Adipose tissue (tissue), 3 donors: Measurements from ENCODE around the gene PBX1. TPM values are rescaled to one million over a fixed set of nuclear protein-coding genes. Genes with fewer than 3 reads are reported as not detected.

Experiments used
- H3K27ac ChIP-seq: one replicate; pipeline ENCODE4 v1.5.1; 2013; ENCODE audit warnings: low read depth, low read length
- WGBS, 3 donors: extraction: QIAGEN DNeasy Blood & Tissue Kit; methylation state at CpG; one replicate each; pipeline ENCODE4 v1.1.7; 2013; 5-methylcytosine and 5-hydroxymethylcytosine counted together
- polyA plus RNA-seq, 3 donors: library from polyadenylated mRNA; stranded (reverse); fragments of 200-250 nt; gene quantifications; one replicate each; pipeline ENCODE4 v1.2.3, GENCODE V29; 2013
- donor health status: healthy with polysubstance abuse.
- donor health status: Bipolar disorder and iron deficiency.
- donor health status: healthy.

Gene PBX1
- polyA plus RNA-seq, 3 donors, result 23.8 to 45.7 (median 24.1) TPM

GRCh38 chr1:164748253-164748899 is 189.4 kb downstream of the PBX1 start:
- 15 to 46% (median 35%) methylated on average over 10 of the region's 10 CpGs for WGBS, 3 donors

DNA sequence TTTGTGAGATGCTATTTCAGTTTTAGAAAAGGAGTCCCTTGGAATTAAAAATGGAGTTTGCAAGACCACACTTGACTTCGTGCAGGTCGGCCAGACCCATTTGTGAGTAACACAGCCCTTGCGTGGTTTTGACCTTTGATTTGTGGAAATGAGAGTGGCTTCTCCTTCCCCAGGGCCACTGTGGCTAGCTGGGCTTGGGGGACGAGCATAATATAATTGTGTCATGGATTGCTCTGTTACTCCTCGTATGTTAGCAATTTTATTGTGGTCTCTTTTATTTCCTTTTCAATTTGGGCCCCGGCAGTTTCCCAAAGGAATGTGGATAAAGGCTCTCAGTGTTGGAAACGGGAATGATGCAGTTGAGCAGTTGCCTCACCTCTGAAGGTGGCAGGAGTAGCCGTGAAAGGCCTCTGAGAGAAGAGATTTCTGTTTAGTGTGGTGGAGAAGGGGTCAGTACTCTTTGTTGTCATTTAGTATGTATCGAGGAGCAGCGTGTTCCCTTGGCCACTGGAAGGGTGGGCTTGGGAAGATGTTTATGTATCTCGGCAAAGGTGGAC is 194.6 kb downstream of the PBX1 start:
- no peak overlapping the region for H3K27ac ChIP-seq
- 53 to 64% (median 62%) methylated on average over 11 of the region's 11 CpGs for WGBS, 3 donors

More at GRCh38 chr1:164748253-164748899, 189.4 kb downstream of the PBX1 start:
- no peak overlapping the region for H3K27ac ChIP-seq

DNA sequence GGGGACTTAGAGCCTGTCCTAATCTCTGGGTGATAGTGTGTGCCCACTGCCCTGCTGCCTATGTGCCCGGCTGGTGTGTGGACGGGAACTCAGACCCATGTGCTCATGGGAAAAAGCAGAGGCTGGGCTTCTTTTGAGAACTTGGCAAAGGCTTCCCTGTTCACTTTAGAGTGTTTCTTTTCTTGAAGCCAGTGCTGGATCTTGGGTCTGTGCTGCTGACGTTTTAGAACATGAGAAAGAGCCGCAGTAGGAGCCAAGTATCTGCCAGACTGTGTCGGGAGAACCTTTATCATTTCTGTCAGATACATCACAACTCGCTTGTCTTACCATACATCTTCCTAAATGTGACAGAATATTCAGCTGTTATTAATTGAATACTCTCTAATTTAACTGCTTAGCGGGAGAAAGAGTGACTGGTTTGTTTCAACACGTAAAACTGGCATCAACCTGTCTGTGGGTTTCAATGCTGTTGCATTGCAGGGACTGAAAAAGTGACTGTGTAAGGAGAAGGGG is 195.2 kb downstream of the PBX1 start:
- no peak overlapping the region for H3K27ac ChIP-seq
- WGBS, 3 donors, result 18 to 62% (median 62%) methylated on average over 8 of the region's 8 CpGs

- H3K27ac ChIP-seq, result no peak overlapping the region
- WGBS, 3 donors, result 67 to 77% (median 72%) methylated on average over 4 of the region's 4 CpGs
Measured at GRCh38 chr1:164755690-164756089, 196.7 kb downstream of the PBX1 start.

DNA sequence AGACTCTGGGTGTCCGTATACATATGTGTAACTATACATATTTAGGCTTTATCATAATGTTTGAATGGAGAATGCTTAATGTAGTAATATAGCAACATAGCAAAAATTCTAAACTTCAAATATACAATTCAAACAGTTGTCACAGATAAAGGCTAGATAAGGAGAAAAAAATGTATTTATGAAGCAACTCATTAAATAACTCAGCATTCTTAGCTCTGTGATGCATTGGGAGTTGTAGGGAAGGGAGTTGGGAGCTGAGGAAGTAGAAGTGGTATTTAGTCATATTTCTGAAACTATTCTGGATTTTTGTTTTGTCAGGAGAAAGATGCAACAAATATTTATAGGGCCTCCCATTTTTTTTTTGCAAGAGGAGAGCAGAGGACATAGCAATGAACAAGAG is 197.8 kb downstream of the PBX1 start:
- WGBS, 3 donors, result 77 to 92% (median 88%) methylated on average over 1 of the region's 1 CpG
- H3K27ac ChIP-seq, result no peak overlapping the region

GRCh38 chr1:164757625-164758024 is 198.6 kb downstream of the PBX1 start:
- no peak overlapping the region for H3K27ac ChIP-seq
- 63 to 86% (median 74%) methylated on average over 1 of the region's 1 CpG for WGBS, 3 donors

GRCh38 chr1:164759144-164759920 is 200.3 kb downstream of the PBX1 start:
- WGBS, 3 donors, result 79 to 87% (median 87%) methylated on average over 6 of the region's 6 CpGs
- no peak overlapping the region for H3K27ac ChIP-seq

DNA sequence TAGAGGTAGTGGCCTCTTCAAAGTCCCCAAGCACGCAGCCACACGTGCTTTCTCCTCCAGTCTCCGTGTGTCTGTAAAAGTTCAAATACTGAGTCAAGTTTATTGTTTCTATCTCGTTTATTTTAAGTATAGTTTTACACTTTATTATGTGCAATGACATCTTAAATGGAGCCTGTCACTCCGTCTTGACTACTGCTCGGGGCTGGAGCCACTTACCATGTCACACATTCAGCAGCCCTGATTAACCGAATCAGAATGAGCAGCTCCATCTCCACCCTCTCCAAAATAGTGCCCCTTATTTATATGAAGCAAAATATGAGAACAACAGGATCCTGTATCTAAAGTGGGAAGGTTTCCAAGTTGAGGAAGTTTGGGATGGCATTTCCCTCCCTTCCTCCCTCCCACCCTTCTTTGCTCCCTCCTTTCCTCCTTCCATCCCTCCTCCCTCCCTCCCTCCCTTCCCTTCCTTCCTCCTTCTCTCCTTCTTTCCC is 201.0 kb downstream of the PBX1 start:
- WGBS, 3 donors, result 64 to 79% (median 77%) methylated on average over 7 of the region's 7 CpGs
- H3K27ac ChIP-seq, result no peak overlapping the region

DNA sequence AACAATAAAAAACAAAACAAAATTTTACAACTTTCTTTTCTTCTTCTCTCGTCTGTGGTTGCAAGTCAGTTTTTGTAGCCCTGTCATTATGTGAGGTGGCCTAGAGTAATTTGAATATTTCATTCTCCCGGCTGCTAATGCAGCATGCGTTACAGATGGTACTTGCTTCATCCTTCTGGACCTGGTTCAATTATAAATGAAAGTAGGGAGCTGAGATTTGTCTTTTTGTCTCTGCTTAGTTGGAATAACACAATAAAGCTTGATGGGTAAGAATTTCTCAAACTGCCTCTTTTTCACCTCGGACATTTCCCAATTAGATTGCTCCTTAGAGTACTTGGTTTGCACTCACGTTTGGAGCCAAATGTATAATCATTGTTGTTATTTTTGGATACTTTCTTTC is 201.6 kb downstream of the PBX1 start:
- H3K27ac ChIP-seq, result no peak overlapping the region
- 41 to 72% (median 53%) methylated on average over 5 of the region's 5 CpGs for WGBS, 3 donors

- no peak overlapping the region for H3K27ac ChIP-seq
Measured at GRCh38 chr1:164761009-164761408, 202.0 kb downstream of the PBX1 start.

DNA sequence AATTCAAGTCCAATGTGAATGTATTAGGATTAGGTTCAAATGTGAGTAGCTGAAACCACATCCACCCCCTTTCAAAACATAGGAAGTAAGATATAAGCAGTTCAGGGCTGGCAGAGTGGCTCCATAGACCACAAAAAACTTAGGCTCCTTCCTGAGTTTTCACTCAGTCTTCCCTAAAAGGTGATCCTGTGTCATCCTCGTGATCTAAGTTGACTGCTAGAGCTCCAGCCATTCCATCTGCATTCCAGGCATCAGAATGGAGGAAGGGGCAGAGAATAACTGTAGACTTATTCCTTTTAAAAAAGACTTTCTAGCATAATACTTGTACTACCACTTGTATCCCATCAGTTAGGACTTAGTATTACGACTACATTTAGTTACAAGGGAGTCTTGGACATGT is 204.1 kb downstream of the PBX1 start:
- 90 to 97% (median 94%) methylated on average over 2 of the region's 2 CpGs for WGBS, 3 donors
- H3K27ac ChIP-seq, result no peak overlapping the region

- no peak overlapping the region for H3K27ac ChIP-seq
Measured at GRCh38 chr1:164764333-164764732, 205.3 kb downstream of the PBX1 start.

GRCh38 chr1:164765557-164765956 is 206.6 kb downstream of the PBX1 start:
- peak overlapping the region; percentile 26 for H3K27ac ChIP-seq

More at GRCh38 chr1:164764333-164764732, 205.3 kb downstream of the PBX1 start:
- 95 to 96% (median 96%) methylated on average over 1 of the region's 1 CpG for WGBS, 3 donors

DNA sequence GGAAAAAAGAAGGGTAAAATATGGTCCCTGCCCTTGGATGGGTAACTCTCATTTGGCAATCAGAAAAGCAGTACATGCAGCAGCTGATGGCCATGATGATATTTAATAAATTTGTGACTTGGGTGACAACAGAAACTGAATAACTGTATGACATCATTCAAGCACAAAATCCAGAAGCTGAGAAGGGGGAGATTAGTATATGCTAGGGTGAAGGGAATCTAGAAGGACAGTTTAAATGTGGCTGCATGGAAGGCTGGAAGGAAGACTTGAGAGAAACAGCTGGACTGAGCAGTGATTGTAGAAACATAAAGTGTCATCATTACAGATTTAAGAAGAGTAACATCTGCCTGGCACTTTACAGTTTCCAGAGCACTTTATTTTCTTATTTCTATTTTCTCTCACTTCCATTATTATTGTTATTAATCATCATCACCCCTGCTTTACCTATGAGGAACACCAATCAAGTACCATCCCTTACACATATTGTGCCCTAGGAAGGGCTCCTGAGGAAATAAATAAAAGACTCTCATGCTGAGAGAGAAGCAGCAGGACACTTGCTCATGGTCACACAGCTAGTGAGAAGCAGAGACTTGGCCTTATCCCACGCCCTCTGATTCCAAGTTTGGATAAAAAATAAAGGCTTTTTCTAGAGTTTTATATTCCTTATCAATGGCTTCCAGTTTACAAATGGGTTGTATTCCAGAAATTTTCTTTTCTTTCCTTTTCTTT is 207.2 kb downstream of the PBX1 start:
- WGBS, 3 donors, result 57 to 72% (median 64%) methylated on average over 1 of the region's 1 CpG
- no peak overlapping the region for H3K27ac ChIP-seq

DNA sequence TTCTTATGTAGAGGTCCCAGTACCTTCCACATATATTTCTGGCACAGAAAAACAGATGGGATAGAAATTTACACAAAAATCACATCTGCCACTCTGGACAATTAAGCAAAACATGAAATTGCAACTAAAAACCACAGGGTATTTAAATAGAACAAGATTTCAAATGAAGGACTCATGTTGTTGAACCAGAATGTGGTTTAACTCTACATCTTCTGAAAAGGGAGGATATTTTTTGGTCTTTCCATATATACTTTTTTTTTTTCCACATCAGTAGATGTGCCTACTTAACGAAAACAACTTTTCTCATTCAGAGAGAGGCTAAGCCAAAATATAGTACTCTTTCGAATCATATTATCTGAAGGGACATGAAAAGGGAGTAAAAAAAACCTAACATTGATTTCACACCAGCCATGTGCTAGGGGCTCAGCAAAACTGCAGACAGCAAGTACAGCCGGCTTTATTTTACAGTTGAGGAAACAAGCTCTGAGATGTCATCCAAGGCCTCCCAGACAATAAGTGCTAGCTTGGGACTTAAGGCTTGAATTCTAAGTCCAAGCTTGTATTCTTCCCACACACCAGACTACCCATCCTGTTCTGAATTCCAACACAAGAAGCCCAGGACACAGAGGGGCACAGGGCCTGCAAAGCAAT is 208.9 kb downstream of the PBX1 start:
- 50 to 69% (median 58%) methylated on average over 3 of the region's 3 CpGs for WGBS, 3 donors
- no peak overlapping the region for H3K27ac ChIP-seq

- WGBS, 3 donors, result 65 to 89% (median 73%) methylated on average over 5 of the region's 5 CpGs
- no peak overlapping the region for H3K27ac ChIP-seq
Measured at GRCh38 chr1:164768619-164769018, 209.6 kb downstream of the PBX1 start.

DNA sequence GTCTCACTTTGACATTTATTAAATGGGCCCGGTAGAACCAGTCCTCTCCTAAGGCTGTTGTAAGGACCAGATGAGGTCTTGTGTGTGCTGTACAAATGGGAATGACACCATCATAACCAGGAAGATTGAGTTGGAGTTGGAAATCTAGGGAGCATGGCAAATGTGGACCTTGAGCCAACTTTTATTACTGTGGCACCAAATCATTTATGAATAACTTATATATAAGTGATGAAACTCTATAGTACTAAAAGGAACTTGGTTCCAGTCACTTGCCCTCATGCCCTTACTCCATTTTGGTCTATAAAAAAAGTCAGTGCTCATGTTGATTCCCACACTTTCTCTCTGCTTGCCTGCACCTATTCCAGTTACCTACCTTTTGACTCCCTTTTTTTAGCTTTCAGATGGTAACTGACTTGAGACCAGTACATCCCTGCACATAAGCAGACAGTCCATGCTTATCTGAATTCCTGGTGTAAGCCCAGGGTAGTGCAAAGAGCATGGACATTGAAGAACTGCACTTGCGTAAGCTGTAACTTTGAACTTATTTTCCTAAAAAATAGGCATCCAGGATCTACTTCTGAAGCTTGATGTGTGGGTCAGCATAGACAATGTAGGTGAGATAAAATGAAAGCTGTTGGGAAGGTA is 210.6 kb downstream of the PBX1 start:
- WGBS, 3 donors, result 91 to 97% (median 92%) methylated on average over 2 of the region's 2 CpGs

DNA sequence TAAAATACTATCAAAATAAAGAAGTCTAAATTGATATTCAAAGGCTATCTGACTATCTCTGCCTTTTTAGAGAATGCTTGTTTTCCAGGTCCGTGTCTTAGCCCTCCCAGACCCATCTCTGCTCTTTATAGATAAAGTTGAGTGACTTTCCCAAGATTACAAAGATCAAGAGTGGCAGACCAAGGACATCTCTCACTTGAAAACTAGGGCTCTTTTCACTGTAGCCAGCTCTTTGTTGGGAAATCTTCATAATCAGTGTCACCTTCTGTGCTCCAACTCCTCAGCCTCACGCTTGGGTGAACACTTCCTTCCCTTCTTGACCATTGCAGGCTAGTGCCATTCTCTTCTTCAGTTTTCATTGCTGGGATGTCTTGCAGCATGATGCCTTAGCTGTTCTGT is 211.1 kb downstream of the PBX1 start:
- WGBS, 3 donors, result 63 to 86% (median 81%) methylated on average over 2 of the region's 2 CpGs
- no peak overlapping the region for H3K27ac ChIP-seq

More for the DNA sequence above, 210.6 kb downstream of the PBX1 start:
- H3K27ac ChIP-seq, result no peak overlapping the region
